ENCODE data around the gene TSR3.
A peak's percentile ranks its signal among the peaks of the same experiment; 100 is the strongest.

TSR3 gene

DNA sequence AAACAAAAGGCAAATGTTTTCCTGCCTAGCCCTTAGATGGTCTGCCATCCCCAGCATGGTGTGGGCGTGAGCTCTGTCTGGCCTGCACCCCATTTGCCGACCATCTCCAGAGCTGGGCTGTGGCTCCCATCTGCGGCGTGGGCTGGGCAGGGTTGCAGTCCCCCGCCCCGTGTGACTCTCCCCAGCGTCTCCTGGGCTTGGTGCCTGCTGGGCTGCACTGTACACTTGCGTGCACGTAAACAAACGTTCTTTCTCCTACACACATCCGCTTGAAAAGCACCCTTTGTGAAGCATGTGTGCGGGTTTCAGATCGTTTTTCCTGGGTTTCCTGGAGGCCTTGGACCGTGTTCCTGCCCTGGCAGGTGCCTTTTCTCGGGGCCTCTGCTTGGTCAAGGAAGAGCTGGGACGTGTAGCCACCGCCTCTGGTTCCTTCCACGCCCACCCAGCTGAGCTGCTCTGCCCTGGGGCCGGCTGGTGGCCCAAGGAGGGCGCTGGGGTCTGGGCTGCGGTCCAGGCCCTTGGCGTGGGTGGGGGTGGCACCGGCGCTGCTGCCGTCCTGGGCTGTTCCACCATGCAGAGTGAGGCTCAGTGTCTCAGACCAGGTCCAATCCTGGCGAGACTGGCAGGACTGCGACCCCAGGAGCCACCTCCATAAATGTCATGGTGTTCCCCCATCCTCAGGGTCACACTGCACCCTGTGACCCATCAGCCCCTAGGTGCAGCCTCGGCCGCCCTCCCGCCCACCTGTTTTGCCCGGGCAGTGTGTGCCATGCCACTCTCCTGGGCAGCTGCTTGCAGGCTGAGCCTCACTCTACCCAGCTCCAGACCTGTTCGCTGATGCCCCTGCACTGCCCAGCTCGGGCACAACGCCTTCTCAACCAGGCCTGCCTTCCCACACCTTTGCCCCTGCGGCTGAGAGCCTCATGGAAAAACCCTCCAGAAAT lies 28.1 kb downstream of the TSR3 start:
- DNase-seq (ENCODE audit: low read depth): no peak

DNA sequence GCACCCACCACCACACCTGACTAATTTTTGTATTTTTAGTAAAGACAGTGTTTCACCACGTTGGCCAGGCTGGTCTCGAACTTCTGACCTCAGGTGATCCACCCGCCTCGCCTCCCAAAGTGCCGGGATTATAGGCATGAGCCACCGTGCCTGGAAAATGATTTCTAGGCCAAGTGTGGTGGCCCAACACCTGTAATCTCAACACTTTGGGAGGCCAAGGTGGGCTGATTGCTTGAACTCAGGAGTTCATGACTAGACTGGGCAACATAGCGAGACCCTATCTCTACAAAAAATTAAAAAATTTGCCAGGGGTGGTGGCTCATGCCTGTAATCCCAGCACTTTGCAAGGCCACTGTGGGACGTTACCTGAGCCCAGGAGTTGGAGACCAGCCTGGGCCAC lies 29.3 kb downstream of the TSR3 start:
- no peak for DNase-seq (ENCODE audit: low read depth)

DNA sequence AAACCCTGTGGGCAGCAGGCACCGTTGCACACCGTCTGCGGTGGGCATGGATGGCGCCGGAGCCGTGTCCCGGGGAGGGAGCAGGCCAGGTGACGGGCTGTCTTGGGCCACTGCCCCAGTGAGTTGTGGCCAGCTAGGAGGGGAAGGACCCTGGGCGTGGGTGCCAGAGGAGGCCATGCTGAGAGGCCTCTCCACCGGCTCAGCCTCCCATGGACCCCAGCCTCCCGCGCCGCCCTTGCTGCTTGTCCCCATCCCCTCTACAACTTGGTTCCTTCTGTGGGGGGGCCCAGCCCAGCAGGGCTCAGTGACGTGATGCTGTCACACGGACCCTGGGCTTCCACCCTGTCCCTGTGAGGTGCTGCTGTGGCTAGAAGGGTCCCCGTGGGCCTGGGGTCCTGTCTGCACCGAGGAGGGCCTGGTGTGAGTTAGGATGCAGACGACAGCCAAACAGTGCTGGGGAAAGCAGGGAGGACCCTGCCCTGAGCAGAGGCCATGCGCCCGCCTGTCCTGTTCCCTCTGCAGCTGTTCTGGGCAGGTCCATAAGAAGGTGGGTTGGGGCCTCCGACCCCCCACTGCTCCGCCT lies 30.9 kb downstream of the TSR3 start:
- DNase-seq (ENCODE audit: low read depth): no peak

DNA sequence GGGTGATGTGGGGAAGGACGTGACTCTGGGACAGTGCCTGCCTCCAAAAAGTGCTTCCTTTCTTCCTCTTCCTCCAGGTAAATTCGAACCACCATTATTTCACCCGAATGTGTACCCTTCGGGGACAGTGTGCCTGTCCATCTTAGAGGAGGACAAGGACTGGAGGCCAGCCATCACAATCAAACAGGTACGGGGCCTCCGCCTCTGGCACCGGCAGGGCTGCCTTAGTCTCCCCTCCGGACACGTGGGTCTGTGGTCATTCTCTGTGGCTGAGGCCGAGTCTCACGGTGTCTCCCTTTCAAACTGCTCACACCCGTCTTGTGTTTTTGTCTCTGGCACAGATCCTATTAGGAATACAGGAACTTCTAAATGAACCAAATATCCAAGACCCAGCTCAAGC lies 31.6 kb downstream of the TSR3 start:
- no peak for DNase-seq (ENCODE audit: low read depth)

DNA sequence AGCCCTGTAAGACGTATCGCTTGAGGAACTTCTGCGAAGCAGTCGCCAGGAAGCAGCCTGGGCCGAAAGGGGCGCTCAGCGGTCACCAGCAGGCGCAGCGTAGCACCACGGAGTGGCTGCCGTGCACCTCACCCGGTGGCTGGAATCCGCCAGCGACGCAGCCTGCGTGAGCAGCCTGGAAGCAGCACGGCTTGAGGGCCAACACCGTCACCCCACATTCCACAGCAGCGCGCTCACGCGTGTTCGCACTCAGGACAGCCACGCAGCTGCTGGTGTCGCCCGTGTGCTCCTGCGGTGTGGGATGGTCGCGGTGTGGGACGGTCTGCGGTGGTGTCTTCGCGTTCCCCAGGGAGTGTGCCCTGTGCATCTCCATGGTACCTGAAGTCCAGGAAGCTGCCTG lies 32.6 kb downstream of the TSR3 start:
- no peak for DNase-seq (ENCODE audit: low read depth)

DNA sequence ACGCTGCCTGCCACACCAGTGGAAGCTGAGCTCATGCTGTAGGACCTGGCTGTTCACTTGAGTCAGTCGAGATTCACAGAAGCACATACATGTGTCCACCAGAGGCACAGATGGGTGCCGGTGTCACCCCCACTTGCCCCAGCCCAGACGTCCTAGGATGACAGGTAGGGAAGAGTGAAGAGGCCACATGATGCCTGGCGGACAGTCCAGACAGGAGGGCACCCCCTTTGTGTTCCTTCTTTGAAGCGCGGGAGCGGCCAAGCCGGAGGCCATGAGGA lies 33.5 kb downstream of the TSR3 start:
- no peak for DNase-seq (ENCODE audit: low read depth)

DNA sequence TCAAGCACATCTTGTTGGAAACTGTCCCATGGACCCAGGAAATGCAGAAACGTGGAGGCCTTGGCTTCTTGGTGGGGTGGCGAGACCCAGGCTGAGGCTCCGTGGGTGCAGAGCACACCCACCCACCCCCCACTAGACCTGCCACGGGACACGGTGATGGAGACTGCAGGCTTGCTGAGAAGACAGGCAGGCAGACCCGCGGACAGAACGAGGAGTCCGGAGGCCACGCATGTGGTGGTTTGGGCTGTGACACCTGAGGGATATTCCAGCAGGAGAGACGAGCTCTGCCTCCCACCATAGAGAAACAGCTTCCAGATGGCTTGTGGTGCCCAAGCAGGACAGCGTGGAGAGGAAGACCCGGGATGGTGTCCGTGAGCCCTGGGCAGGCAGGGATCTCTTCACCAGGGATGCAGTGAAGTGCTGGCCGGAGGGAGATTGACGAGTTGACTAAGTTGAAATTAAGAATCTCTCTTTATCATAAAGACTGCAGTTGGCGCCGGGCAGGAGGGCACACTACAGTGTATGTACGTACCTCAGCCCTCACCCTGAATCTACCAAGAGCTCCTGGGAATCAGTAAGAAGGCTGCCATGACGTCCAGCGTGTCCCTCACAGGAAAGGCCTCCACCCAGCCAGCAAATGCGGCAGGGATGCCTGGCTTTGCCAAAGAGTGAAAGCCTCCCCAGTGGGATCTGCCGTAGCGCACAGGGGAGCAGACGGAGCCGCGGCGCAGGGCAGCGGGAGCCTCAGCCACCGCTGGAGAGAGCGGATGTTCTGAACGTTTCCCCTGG lies 34.0 kb downstream of the TSR3 start:
- no peak for DNase-seq (ENCODE audit: low read depth)

DNA sequence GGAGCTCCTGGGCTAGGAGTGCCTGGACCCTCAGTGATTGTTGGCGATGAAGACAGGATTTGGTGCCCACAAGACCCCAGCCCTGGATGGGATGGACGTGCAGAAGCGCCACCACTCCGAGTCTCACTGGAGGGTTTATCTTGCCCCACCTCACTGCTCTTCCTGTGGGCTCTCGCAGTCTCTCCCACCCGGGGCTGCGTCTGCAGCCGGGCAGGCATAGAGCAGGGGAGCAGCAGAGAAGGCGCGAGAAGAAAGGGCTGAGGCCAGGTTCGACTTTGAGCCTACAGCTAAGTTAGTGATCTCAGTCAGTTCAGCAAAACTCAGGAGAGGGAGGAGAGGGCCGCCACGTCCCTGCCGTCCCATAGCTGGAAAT lies 35.7 kb downstream of the TSR3 start:
- no peak for DNase-seq (ENCODE audit: low read depth)

DNA sequence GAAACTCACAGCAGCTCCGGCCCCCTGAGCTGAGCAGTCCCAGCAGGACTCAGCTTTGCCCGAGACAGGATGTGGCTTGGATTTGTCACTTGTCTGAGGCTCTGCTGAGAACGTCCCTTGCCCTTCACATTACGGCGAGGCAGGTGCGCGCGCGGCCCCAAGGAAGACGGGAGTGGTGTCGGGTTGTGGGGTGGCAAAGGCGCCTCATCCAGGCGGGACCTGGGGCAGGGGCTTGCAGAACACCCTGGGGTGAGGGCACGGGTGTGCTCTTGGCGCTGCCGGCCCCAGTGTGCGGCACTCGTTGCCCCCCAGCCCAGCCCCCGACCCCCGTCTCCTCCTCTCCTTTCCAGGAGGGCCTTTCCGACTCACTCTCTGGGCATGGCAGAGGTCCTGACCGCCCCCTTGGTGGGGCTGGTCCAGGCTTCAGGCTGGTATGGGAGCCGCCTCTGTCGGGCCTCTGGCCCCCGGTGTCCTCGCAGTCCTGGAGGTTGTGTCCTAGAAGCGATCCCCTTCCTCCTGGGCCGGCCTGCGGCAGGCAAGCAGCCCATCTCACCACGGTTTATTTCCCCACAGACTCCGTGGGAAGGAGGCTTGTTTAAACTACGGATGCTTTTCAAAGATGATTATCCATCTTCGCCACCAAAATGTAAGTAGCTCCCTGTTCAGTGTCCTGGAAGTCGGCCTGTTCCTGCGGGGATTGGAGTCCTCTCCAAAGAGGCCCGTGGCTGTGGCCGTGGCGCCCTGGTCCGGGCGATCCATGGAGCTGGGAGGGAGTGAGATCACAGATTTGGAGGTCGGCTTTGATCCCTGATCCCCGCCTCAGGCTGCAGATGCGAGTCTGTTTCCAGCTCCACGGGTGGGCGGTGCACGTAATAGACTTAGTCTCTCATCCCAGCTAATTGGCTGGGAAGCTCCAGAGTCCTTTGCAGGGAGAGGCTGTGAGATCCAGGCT lies 36.3 kb downstream of the TSR3 start:
- DNase-seq (ENCODE audit: low read depth): no peak

DNA sequence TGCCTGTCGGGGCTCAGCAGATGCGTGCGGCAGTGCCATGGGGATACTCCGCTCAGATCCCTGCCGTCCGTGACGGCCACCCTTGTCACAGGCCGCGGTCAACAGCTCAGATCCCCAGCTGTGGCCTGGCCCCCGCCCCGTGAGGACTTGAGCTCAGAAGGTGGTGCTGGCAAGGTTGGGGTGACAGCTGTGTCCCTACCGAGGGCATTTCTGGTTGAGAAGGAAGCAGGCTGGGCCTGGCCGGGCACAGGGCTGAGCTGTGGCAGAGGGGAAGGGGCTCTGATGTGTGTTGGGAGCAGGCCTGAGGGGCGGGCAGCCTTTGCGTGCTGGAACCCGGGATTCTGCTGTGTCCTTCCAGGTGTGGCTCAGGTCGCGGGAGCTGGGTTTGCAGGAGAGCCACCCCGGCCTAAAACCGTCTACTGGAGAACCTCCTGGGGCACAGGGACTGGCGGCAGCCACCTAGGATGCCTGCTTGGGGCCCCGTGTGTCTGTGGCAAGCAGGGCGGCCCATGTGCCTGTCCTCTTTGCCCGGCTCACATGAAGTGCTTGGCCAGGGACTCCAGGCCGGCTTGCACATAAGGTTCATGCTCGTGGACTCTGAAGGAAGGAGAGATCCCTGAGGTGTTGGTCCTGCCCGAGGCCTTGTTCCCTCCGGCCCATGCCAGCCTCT lies 37.1 kb downstream of the TSR3 start:
- DNase-seq (ENCODE audit: low read depth): no peak

DNA sequence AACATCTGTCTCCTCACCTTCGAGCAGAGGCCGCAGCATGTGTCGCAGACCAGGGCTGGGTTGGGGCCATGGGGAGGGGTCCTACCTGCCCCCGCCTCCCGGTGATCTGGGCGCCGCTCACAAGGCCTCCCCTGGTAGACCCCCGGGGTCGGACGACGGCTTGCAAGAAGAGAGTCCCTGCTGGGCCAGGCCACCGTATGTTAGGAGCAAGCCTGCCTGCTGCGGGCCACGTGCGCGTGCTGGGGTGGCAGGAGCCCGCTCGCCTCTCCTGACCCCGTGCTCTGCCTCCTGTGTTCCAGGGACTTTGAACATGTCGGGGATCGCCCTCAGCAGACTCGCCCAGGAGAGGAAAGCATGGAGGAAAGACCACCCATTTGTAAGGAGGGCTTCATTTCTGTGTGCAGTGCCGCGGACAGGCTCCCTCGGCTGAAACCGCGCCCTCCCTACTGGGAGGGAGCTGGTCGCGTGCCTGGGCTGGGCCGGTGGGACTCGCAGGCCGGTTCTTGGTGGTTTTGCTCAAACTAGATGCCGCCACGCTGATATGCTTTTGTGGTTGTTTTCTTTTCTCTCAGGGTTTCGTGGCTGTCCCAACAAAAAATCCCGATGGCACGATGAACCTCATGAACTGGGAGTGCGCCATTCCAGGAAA lies 37.8 kb downstream of the TSR3 start:
- no peak for DNase-seq (ENCODE audit: low read depth)

DNA sequence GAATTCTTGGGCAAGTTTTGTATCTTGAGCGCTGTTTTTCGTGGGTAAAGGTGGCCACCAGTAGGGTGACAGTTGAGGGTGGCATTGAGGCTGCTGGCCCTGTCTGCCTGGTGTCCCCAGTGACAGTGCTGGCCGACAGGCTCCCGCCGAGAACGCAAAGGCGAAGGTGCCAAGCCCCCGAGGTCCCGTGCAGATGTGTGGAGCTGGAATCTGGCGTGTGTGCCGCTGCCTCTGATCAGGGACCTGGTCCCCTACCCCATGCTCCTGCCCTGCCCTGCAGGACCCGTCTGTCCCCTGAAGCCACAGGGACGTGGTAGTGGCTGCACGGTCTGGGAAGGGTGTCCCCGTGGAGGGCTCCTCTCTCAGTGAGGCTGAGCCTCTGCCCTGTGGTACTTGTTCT lies 38.8 kb downstream of the TSR3 start:
- DNase-seq (ENCODE audit: low read depth): no peak

DNA sequence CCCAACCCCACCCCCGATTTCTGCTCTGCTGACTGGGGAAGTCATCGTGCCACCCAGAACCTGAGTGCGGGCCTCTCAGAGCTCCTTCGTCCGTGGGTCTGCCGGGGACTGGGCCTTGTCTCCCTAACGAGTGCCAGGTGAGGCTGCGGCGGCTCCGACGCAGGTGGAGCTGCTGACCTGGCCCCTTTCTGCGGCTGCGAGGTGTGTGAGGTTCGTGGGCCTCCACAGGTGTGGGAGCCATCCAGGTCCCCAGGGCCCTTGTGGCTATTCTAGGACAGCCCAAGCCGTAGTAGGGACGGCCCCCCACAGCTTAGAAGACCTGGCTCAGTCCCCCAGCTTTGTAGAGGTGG lies 39.2 kb downstream of the TSR3 start:
- no peak for DNase-seq (ENCODE audit: low read depth)

DNA sequence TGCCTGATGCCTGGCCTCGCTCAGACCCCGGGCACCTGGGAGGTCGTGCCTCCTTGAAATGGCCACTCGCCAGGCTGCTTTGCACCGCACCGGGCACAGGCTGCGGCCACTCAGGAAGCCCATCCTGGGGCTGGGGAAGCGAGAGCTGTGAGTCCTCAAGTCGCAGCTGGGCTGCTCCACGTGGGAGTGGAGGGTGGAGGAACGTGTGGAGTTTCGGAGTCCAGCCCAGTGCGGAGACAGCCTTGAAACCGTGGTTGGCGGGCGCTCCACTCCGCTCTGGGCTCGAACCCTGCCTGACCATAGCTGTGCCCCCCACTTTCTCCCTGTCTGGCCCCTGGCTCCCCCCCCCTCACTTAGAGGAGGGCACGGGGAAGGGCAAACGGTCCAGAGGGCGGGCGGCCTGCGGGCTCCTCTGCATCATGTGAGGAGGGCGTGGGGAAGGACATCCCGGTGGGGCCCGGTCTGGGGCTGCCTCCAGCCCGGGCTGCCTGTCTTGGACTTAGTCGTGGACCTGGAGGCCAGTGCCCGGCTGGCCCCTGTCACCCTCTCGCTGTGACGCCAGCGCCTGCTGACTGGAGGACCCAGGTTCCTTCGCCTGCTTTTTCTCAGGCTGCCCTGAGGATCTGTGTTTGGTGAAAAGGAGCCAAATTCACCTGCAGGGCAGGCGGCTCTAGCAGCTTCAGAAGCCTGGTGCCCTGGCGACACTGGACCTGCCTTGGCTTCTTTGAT lies 39.8 kb downstream of the TSR3 start:
- no peak for DNase-seq (ENCODE audit: low read depth)

DNA sequence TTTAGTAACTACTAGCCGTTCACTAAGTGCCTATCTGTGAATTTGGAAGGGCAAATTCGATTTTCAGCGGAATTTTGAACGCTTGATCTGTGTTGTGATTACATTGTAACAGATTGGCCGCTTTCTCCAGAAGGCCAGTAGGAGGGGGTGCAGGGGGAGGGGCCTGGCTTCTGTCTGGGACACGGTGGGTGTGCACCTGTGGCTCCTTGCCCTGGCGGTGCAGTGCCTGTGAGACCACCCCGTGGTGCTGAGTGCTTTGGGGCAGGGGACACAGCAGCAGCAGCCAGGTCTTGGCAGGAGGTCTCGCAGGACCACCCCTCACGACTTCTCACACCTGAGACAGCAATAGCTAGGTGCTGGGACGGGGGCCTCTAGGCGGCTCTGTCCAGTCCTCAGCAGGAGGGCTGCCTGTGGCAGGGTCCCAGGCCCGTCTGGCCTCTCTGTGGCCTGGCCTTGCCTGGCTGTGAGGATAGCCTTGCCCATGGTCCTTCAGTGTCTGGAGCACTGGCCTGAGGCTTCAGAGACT lies 40.4 kb downstream of the TSR3 start:
- no peak for DNase-seq (ENCODE audit: low read depth)

DNA sequence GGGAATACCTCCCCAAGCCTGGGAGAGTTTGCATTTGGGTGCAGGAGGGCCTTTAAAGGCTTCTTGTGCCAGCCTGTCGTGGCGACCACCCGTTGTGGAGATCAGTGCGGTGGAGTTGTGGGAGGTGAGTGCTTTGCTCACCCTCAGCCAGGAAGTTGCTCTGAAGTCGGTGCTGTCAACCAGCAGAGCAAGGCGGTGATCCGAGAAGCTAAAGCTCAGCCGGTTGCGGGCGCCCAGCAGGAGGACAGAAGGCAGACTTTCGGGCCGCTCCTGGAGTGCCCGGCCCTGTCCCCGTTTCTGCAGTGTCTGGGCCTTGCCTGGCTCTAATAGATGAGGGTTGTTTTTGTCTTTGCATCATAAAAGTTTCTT lies 40.9 kb downstream of the TSR3 start:
- no peak for DNase-seq (ENCODE audit: low read depth)

DNA sequence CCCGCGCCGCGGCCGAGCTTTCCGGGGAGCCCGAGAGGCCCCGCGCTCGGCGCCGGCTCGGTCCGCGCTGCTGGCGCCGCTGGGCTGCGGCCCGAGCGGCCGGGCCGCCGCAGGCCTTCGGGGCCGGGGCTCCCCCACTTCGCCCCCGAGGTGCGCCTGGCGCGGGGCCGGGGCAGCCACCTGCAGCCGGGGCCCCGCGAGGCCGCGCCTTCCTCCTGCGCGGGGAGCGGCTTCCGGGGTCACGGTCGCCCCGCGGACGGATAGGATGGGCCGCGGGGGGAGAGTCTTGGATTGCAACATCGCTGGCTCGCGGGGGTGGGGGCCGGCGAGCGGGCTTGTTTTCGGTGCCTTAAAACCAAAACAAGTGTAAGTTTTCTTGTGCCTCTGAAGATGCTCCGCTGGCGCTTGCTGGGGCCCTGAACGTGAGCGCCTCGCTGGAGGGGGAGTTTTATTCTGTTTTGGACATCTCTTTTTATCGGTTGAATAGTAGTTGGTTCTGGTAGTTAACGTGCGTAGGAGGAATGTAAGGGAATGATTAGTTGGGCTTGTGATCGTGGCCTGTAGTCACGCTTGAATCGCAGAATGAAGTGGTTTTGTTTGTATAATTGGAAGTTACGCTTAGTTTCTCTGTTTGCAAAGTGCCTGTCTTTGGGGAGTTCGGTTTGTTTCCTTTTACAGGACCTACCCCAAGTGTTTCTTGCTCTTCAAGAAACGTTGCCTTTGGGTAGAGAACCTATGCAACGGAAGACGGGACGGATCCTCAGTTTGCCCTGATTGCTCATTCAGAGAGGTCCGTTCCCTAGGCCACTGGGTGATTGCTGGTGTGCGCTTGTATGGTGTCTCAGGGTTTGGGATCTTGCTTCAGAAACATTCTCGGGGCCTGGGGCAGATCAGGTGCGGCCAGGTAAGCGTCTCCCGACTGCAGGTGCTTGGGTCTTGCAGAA lies 41.5 kb downstream of the TSR3 start:
- DNase-seq (ENCODE audit: low read depth): no peak

DNA sequence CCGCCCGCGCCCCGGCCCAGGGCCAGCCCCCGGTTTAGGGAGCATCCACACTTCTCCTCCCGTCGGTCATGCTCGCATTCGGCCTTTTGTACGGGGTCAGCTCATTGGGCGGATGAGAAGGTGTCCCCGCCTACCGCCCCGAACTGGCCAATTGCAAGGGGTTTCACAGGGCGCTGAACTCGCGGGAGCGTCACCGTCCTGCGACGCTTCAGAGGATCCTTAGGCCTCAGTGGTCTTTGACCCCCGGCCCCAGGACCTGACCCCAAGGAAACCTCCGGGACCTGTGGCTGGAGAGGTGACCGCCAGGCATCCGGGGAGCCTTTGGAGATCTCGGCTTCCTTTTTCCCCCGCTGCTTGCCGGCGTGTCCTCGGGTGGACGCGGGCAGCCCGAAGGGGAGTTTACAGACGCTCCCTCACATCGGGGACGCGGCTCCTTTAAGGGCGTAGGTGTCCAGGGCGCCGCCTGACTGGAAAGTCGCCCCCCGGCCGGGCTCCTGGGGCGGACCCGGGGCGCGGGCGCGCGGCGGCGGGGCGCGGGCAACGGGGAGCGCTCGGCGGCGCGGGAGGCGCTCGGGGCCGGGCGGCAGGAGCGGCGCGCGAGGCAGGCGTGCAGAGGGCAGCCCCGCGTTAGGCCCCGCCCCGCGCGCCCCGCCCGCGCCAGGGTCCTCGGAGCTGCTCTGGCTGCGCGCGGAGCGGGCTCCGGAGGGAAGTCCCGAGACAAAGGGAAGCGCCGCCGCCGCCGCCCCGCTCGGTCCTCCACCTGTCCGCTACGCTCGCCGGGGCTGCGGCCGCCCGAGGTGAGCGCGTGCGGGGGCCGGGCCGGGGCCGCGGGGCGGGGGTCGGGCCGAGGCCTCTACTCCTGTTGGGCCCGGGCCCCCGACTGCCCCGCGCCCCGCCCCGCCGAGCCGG lies 42.4 kb downstream of the TSR3 start, which contains the start of gene UBE2I:
Gene UBE2I (plus strand): TSS at position 660 of the 909 bp plus-strand sequence. CDS start 4,395 bp downstream, outside the sequence.
- DNase-seq (ENCODE audit: low read depth): peak; percentile 96

Measured in HS-5 (cell line).